Activated CD4-positive, alpha-beta T cell treated with anti-CD3 and anti-CD28 coated beads, Interleukin-2, amount 10 ng/mL, durations not matched to agents 7 days and 5 days (primary cell): ENCODE measurements around the gene RAB3C. TPM values are rescaled to one million over a fixed set of nuclear protein-coding genes. Genes with fewer than 3 reads are reported as not detected.

Experiments used
- CTCF ChIA-PET: fragments of 350-600 bp; sonication (Branson Sonifier 250); formaldehyde crosslinking; loops from one replicate; lab custom pipeline; 2021; ENCODE audit warnings: antibody characterized with exemption; lab: Charles Lee
- POLR2A ChIA-PET: fragments of 350-600 bp; sonication (Branson Sonifier 250); formaldehyde crosslinking; loops from one replicate; lab custom pipeline; 2021; ENCODE audit warnings: antibody characterized with exemption; lab: Charles Lee
- DNase-seq: peaks from one replicate; pipeline ENCODE4 v3.0.0-alpha.2; 2020
- H3K27ac Mint-ChIP-seq: one replicate; pipeline ENCODE4 v1.8.0; 2021; ENCODE audit warnings: mild to moderate bottlenecking, moderate library complexity, mixed read lengths
- H3K27me3 Mint-ChIP-seq: one replicate; pipeline ENCODE4 v1.8.0; 2021; ENCODE audit warnings: mixed read lengths
- H3K36me3 Mint-ChIP-seq: one replicate; pipeline ENCODE4 v1.8.0; 2021; ENCODE audit warnings: low read depth, mixed read lengths
- H3K4me1 Mint-ChIP-seq: one replicate; pipeline ENCODE4 v1.8.0; 2021; ENCODE audit warnings: mixed read lengths
- H3K4me3 Mint-ChIP-seq: one replicate; pipeline ENCODE4 v1.8.0; 2021; ENCODE audit warnings: mild to moderate bottlenecking, moderate library complexity, mixed read lengths
- H3K9me3 Mint-ChIP-seq: one replicate; pipeline ENCODE4 v1.8.0; 2021; ENCODE audit warnings: mixed read lengths
- total RNA-seq, 2 experiments: library from RNA; stranded (reverse); gene quantifications; one replicate each; pipeline ENCODE4 v1.2.3, GENCODE V29; 2021

Gene RAB3C
- total RNA-seq, 2 experiments from 2014 or later, result not detected

GRCh38 chr5:58813855-58814254 lies 231.0 kb downstream of the RAB3C start:
- Mint-ChIP-seq H3K4me3 (no peak overlapping the region), H3K4me1 (no peaks in the 10 kb centered on the region), H3K36me3 (no peaks in the 10 kb centered on the region), H3K27me3 (no peaks in the 10 kb centered on the region), H3K27ac (no peak overlapping the region), H3K9me3 (no peaks in the 10 kb centered on the region)
- no peak for DNase-seq
- ChIA-PET CTCF (interaction anchor here (1.4 kb wide), 1 partner anchor 10 kb away, joined by 3 read pairs; no protein-coding TSS in a partner anchor), POLR2A (no interaction called here)

GRCh38 chr5:58816181-58816731 lies 233.4 kb downstream of the RAB3C start:
- Mint-ChIP-seq H3K36me3 (no peaks in the 10 kb centered on the region), H3K9me3 (no peaks in the 10 kb centered on the region), H3K4me1 (no peaks in the 10 kb centered on the region), H3K27ac (no peak overlapping the region), H3K27me3 (no peaks in the 10 kb centered on the region), H3K4me3 (no peak overlapping the region)
- ChIA-PET CTCF (no interaction called here), POLR2A (no interaction called here)
- DNase-seq, result no peak

GRCh38 chr5:58818465-58818864 lies 235.6 kb downstream of the RAB3C start:
- POLR2A ChIA-PET, result no interaction called here
- DNase-seq, result no peak
- no peaks in the 10 kb centered on the region for H3K36me3 Mint-ChIP-seq
- no peaks in the 10 kb centered on the region for H3K27me3 Mint-ChIP-seq
- no peaks in the 10 kb centered on the region for H3K9me3 Mint-ChIP-seq
- no peak overlapping the region for H3K27ac Mint-ChIP-seq
- no peak overlapping the region for H3K4me3 Mint-ChIP-seq
- H3K4me1 Mint-ChIP-seq, result no peaks in the 10 kb centered on the region
- CTCF ChIA-PET, result interaction anchor here (1.0 kb wide), 1 partner anchor 22 kb away, joined by 3 read pairs; no protein-coding TSS in a partner anchor

- ChIA-PET CTCF (no interaction called here), POLR2A (no interaction called here)
- Mint-ChIP-seq H3K27ac (no peak overlapping the region), H3K27me3 (peaks cover 3% of the 10 kb centered on the region), H3K36me3 (no peaks in the 10 kb centered on the region), H3K4me1 (no peaks in the 10 kb centered on the region), H3K4me3 (no peak overlapping the region), H3K9me3 (no peaks in the 10 kb centered on the region)
- DNase-seq, result no peak
These were observed 242.6 kb downstream of the RAB3C start for GRCh38 chr5:58825441-58825840.

GRCh38 chr5:58825899-58826298 lies 243.0 kb downstream of the RAB3C start:
- no peaks in the 10 kb centered on the region for H3K36me3 Mint-ChIP-seq
- H3K27ac Mint-ChIP-seq, result no peak overlapping the region
- ChIA-PET CTCF (no interaction called here), POLR2A (no interaction called here)
- no peaks in the 10 kb centered on the region for H3K4me1 Mint-ChIP-seq
- DNase-seq, result no peak
- peaks cover 3% of the 10 kb centered on the region for H3K27me3 Mint-ChIP-seq
- no peaks in the 10 kb centered on the region for H3K9me3 Mint-ChIP-seq
- H3K4me3 Mint-ChIP-seq, result no peak overlapping the region

GRCh38 chr5:58827463-58827862 lies 244.6 kb downstream of the RAB3C start:
- ChIA-PET CTCF (no interaction called here), POLR2A (no interaction called here)
- H3K4me3 Mint-ChIP-seq, result no peak overlapping the region
- no peaks in the 10 kb centered on the region for H3K9me3 Mint-ChIP-seq
- H3K36me3 Mint-ChIP-seq, result no peaks in the 10 kb centered on the region
- DNase-seq, result no peak
- peaks cover 3% of the 10 kb centered on the region for H3K27me3 Mint-ChIP-seq
- H3K4me1 Mint-ChIP-seq, result no peaks in the 10 kb centered on the region
- no peak overlapping the region for H3K27ac Mint-ChIP-seq

GRCh38 chr5:58828258-58828657 lies 245.4 kb downstream of the RAB3C start:
- H3K4me1 Mint-ChIP-seq, result no peaks in the 10 kb centered on the region
- H3K4me3 Mint-ChIP-seq, result no peak overlapping the region
- no peak for DNase-seq
- no peak overlapping the region for H3K27ac Mint-ChIP-seq
- H3K27me3 Mint-ChIP-seq, result peaks cover 3% of the 10 kb centered on the region
- POLR2A ChIA-PET, result no interaction called here
- no peaks in the 10 kb centered on the region for H3K9me3 Mint-ChIP-seq
- CTCF ChIA-PET, result no interaction called here
- H3K36me3 Mint-ChIP-seq, result no peaks in the 10 kb centered on the region

GRCh38 chr5:58834242-58835225 lies 251.7 kb downstream of the RAB3C start:
- no peak overlapping the region for H3K27ac Mint-ChIP-seq
- ChIA-PET POLR2A (no interaction called here), CTCF (interaction anchor here (0.6 kb wide), 2 partner anchors 81 to 1421 kb away, joined by 3 read pairs; no protein-coding TSS in a partner anchor)
- H3K4me1 Mint-ChIP-seq, result no peaks in the 10 kb centered on the region
- H3K27me3 Mint-ChIP-seq, result peaks cover 3% of the 10 kb centered on the region
- H3K4me3 Mint-ChIP-seq, result no peak overlapping the region
- no peak for DNase-seq
- H3K36me3 Mint-ChIP-seq, result no peaks in the 10 kb centered on the region
- no peaks in the 10 kb centered on the region for H3K9me3 Mint-ChIP-seq

- Mint-ChIP-seq H3K4me3 (no peak overlapping the region), H3K9me3 (no peaks in the 10 kb centered on the region), H3K4me1 (no peaks in the 10 kb centered on the region), H3K27me3 (peaks cover 3% of the 10 kb centered on the region), H3K27ac (no peak overlapping the region), H3K36me3 (no peaks in the 10 kb centered on the region)
- ChIA-PET POLR2A (no interaction called here), CTCF (no interaction called here)
- no peak for DNase-seq
These were observed 253.5 kb downstream of the RAB3C start for GRCh38 chr5:58836351-58836750.

GRCh38 chr5:58838729-58839128 lies 255.9 kb downstream of the RAB3C start:
- Mint-ChIP-seq H3K4me1 (no peaks in the 10 kb centered on the region), H3K27ac (no peak overlapping the region), H3K9me3 (no peaks in the 10 kb centered on the region), H3K4me3 (no peak overlapping the region), H3K36me3 (no peaks in the 10 kb centered on the region), H3K27me3 (peaks cover 3% of the 10 kb centered on the region)
- ChIA-PET POLR2A (no interaction called here), CTCF (no interaction called here)
- DNase-seq, result no peak

GRCh38 chr5:58842852-58843251 lies 260.0 kb downstream of the RAB3C start:
- no peak for DNase-seq
- no peak overlapping the region for H3K4me3 Mint-ChIP-seq
- CTCF ChIA-PET, result no interaction called here
- H3K4me1 Mint-ChIP-seq, result no peaks in the 10 kb centered on the region
- H3K36me3 Mint-ChIP-seq, result no peaks in the 10 kb centered on the region
- H3K27me3 Mint-ChIP-seq, result no peaks in the 10 kb centered on the region
- H3K9me3 Mint-ChIP-seq, result no peaks in the 10 kb centered on the region
- no peak overlapping the region for H3K27ac Mint-ChIP-seq
- POLR2A ChIA-PET, result no interaction called here

GRCh38 chr5:58844395-58844794 lies 261.5 kb downstream of the RAB3C start:
- Mint-ChIP-seq H3K4me3 (no peak overlapping the region), H3K27ac (no peak overlapping the region)
- CTCF ChIA-PET, result no interaction called here

GRCh38 chr5:58847041-58847440 lies 264.2 kb downstream of the RAB3C start:
- H3K27ac Mint-ChIP-seq, result no peak overlapping the region
- no peak overlapping the region for H3K4me3 Mint-ChIP-seq
- DNase-seq, result no peak
- ChIA-PET CTCF (interaction anchor here (1.1 to 1.2 kb wide), 2 partner anchors 12 to 545 kb away, joined by 3 to 4 read pairs; no protein-coding TSS in a partner anchor), POLR2A (interaction anchor here (0.6 kb wide), 1 partner anchor 8 kb away, joined by 3 read pairs; no protein-coding TSS in a partner anchor)
- no peaks in the 10 kb centered on the region for H3K4me1 Mint-ChIP-seq
- no peaks in the 10 kb centered on the region for H3K36me3 Mint-ChIP-seq
- H3K9me3 Mint-ChIP-seq, result no peaks in the 10 kb centered on the region
- peaks cover 4% of the 10 kb centered on the region for H3K27me3 Mint-ChIP-seq

More at GRCh38 chr5:58844395-58844794, 261.5 kb downstream of the RAB3C start:
- POLR2A ChIA-PET, result no interaction called here
- H3K27me3 Mint-ChIP-seq, result peaks cover 2% of the 10 kb centered on the region
- H3K4me1 Mint-ChIP-seq, result no peaks in the 10 kb centered on the region
- no peaks in the 10 kb centered on the region for H3K36me3 Mint-ChIP-seq
- DNase-seq, result no peak
- no peaks in the 10 kb centered on the region for H3K9me3 Mint-ChIP-seq
